G401.6 (cell line): ENCODE data around the gene MRPL10.
A peak's percentile ranks its signal among the peaks of the same experiment; 100 is the strongest.

Source experiments
- FAIRE-seq: peaks from 2 replicates; lab custom pipeline; 2012; peaks lifted over from hg19 to GRCh38; lab: Jason Lieb, UNC

Gene MRPL10

GRCh38 chr17:47831003-47831933 is at the start of gene MRPL10, which contains the start of gene LRRC46:
TSS of gene MRPL10 (minus strand) at chr17:47831541. CDS start at chr17:47831511, 30 bp downstream.
TSS of gene LRRC46 (plus strand) at chr17:47831670. CDS start at chr17:47831990, 320 bp downstream.
- FAIRE-seq: peak; percentile 86

GRCh38 chr17:47879776-47880454 is 48.6 kb upstream of the MRPL10 start:
- FAIRE-seq: no peak

- no peak for FAIRE-seq
These were observed 47.8 kb upstream of the MRPL10 start for GRCh38 chr17:47879028-47879585.

GRCh38 chr17:47878203-47879027 is 47.1 kb upstream of the MRPL10 start:
- FAIRE-seq: no peak

GRCh38 chr17:47877368-47878034 is 46.2 kb upstream of the MRPL10 start:
- no peak for FAIRE-seq

- no peak for FAIRE-seq
These were observed 44.0 kb upstream of the MRPL10 start for GRCh38 chr17:47875011-47875985.

- no peak for FAIRE-seq
These were observed 42.1 kb upstream of the MRPL10 start for GRCh38 chr17:47873200-47874090.

- FAIRE-seq: no peak
These were observed 41.4 kb upstream of the MRPL10 start for GRCh38 chr17:47872651-47873161.

GRCh38 chr17:47872019-47872650 is 40.8 kb upstream of the MRPL10 start:
- FAIRE-seq: no peak

- no peak for FAIRE-seq
These were observed 39.7 kb upstream of the MRPL10 start for GRCh38 chr17:47871048-47871447.

- no peak for FAIRE-seq
These were observed 38.7 kb upstream of the MRPL10 start for GRCh38 chr17:47870056-47870455.

GRCh38 chr17:47869114-47869513 is 37.8 kb upstream of the MRPL10 start:
- FAIRE-seq: no peak

GRCh38 chr17:47867813-47868533 is 36.6 kb upstream of the MRPL10 start:
- FAIRE-seq: no peak

GRCh38 chr17:47866941-47867340 is 35.6 kb upstream of the MRPL10 start:
- FAIRE-seq: no peak

GRCh38 chr17:47864791-47865216 is 33.5 kb upstream of the MRPL10 start:
- FAIRE-seq: no peak

- FAIRE-seq: no peak
These were observed 31.5 kb upstream of the MRPL10 start for GRCh38 chr17:47862621-47863440.

GRCh38 chr17:47860386-47860785 is 29.0 kb upstream of the MRPL10 start:
- no peak for FAIRE-seq
